SK-N-MC (cell line): Measurements from ENCODE around the gene DLG2.

Source experiments
- EZH2 ChIP-seq: fragments of 200-600 bp; sonication (generic); IDR thresholded peaks from one replicate; pipeline ENCODE4 v1.6.1; 2017; ENCODE audit warnings: antibody characterized with exemption
- FOXP2 ChIP-seq: optimal IDR thresholded peaks from 2 replicates; pipeline ENCODE3; 2011; ENCODE audit warnings: mild to moderate bottlenecking, moderate library complexity; ENCODE audit not compliant: insufficient read depth; ENCODE audit errors: extremely low read length, control extremely low read depth
- POLR2AphosphoS5 ChIP-seq: IDR thresholded peaks from 2 replicates; pipeline ENCODE4 v1.6.1; 2012; ENCODE audit warnings: mild to moderate bottlenecking, low read depth, low read length, borderline replicate concordance

GRCh38 chr11:83473743-83474142 is 2153.4 kb downstream of the DLG2 start:
- no peak for TF ChIP-seq EZH2
- TF ChIP-seq POLR2AphosphoS5, result no peak
- no peak for TF ChIP-seq FOXP2
